ENCODE data around the gene CEBPE.
A peak's percentile ranks its signal among the peaks of the same experiment; 100 is the strongest.

Gene CEBPE

DNA sequence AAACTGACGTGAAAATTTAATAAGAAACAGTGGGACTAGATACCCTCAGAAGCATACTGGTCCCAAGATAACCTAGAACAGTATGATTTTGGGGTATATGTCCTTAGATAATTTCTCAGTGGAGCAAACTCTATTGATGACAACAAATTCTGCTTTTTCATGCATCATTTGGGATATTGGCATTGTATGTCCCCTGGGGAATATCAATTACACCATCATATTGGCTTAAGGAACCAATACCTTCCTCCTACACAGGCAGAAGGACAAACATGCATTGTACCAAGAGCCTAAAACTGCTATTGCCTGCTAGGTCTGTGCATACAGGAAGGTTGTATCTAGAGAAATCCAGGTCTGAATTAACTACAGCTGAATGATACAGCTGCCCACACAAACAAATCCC lies 44.1 kb downstream of the CEBPE start:
- no peak for FAIRE-seq

DNA sequence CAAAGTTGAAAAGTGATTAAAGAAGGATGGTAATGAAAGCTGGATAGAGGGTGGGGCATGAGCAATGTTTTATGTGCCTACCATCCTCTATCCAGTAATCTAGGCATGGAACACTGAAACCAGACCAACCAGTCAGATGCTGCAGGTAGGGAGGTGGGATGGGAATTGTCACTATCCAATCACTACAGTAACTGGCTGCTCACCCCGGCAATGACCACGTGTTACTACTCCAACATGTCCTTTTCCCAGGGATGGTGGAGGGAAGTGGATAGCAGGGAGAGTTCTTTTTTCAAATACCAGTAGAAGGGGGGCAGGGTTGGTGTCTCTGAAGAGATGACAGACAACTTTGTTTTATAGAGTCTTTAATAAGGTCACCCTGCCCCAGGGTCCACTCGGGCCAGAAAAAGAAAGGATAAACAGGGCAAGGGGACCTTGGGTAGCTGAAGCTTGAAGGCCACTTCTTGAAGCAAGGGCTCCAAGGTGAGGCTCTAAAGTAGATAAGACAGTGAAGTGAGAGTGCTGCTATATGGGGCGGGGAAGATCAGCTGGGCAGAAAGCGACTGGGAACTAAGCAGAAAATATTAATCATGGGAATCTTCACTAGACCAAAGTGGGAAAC lies 47.0 kb downstream of the CEBPE start:
- no peak for FAIRE-seq

DNA sequence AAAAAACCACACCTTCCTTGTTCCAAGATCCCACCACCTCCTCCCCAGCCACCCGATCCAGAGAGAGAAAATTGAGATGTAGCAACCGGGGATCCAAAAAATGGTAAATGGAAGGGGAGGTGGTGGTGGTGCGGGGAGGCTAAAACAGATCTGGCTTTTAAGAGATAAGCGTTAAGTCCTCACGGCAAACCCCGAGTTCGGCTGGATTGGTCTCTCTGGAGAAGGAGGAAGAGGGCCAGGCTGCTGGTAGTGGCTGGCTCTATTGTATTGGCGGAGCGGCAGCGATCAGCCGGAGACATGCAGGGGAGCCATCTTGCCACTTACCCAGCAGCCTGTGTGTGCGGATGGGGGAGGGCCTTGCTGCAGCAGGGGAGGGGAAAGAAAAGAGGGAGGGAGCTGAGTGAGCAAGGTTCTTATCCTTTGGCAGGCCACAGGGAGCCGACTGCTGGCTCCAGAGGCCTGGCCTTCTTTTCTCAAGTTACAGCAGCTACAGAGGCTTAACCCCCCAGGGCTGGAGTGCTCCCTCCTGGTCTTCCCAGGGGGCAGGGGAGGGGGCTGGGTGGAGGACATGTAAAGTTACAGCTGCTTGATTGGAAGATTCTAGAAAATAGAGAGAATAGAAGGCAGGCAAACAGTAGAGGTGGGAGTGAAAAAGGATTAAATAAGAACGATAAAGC lies 47.7 kb downstream of the CEBPE start:
- FAIRE-seq, result no peak

DNA sequence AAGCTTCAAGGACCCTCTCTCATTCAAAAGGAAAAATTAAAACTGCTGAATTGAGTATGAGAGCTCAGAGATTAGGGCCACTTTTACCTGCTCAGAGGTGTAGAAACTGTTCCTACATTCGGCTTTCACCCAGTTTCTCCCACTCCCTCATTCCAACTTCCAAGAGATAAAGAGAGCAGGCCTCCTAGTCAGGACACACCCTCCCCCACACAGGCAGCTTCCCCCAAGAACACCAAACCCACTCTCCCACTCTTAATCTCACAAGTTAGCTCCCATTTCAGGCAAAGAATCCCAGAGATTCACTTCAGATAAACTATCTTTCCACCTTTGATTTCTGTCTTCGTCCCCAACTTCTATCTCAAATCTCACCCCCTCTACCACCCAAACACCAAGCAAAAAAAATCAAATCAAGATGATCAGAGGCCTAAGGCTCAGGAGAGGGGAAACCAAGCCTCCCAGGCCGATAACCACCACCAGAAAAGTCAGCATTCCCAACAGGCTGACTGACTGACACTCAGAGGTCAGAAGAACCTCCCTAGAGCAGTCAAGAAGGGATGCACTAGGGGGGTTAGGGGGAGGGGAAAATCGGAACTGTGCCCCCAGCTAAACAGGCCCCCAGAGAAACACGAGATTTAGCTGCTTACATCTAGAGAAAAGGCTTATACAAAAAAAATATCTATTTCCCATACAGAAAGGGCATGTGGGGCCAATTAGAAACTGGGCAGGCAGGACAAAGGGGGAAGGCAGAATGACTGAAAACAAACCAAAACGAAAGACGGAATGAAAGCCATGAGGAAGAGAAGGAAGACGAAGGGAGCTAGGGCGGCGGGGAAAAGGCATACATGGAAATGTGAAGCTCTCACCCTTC lies 48.6 kb downstream of the CEBPE start:
- no peak for FAIRE-seq

DNA sequence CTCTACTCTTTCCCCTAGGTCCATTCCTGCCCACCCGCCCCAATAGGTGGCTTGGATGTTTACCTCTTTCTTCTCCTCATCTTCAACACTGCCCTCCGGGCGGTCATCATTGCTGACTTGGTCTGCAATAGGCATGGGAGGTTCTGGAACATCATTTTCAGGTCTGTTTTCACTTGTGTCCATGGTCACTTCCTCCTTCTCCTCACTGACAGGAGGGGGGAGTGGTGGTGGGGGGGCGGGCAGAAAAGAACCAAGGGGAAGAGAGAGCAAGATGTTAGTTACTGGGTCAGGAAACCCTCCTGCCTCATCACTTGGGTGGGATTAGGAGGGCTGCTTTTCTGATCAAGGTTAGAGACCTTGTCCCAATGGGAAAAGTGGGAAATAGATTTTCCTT lies 49.6 kb downstream of the CEBPE start:
- no peak for FAIRE-seq

DNA sequence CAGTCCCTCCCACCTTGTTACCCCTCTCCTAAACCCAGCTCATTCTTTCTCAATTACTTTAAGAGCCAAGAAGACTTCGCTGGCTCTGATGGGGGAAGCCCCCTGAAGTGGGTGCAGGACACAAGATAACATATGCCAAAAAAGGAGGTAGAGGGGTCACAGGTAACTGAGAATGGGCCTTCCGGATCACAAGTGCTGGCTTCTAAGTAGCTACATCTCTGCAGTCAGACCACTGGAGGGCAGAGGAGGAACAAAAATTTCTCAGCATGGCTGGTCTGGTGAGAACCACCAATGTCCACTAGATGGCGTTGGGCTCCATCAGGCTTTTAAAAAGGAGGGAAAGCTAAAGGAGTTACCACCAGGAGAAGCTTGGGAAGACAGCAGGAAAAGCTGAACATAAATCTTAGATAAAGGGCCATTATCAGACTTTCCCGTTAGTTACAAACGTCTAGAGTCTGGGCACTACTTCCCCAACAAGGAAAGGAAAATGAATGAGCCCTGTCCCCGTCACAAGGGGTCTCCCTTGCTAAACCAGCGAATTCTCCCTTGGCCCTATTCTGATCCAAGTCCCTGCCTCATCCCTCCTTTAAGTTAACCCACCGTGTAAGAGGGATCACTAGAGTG lies 50.2 kb downstream of the CEBPE start:
- peak; percentile 21 for FAIRE-seq

DNA sequence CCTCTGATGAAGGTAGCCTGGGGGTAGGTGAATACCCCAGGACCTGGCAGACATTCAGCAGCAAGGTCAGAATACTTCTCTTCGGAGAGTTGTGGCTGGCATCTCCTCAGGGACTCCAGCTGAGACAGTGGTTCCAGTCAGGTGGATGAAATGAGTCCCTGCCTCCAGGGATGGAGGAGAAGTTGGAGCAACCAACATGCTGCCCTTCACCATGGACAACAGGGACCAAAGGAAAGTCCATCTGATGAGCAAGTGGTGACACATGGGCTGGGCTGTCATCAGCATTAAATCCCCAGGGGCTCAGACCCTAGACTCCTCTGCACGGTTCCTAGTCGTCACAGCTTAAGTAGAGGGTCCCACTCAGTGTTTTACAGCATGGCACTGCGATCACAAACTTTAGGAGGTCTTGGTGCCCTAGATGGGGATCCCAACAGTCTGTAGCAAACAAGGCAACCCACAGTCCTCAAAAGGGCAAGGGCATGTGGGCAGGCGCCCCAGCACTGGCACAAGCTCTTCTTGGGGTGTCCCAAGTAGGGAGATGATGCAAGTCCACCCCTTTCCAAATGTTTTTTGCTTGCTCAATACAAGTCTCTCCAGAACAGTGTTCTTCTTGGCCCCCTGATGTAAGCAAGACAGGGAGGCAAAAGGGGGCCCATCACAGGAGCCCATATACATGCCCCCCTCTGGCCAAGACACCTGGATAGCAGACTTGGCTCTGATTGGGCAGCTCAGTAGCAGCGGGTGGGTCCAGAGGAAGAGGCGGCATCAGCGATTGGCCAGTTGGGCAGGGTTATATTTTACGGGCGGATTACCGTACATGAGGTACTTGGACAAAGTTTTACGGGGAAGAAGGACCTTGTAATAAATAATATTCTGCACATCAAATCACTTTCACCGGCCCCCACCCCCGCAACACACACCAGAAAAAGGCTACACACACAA lies 50.9 kb downstream of the CEBPE start:
- no peak for FAIRE-seq

Data from islet of Langerhans (tissue), 1 donor.